GM13976 (cell line): ENCODE measurements around the gene ANKRD13C.
"Not testable (repeated sequence)": the region's sequence is repeated elsewhere in the genome, so short reads cannot be mapped to it uniquely, and the experiment has no call there.

Experiments
- DNase-seq: peaks from one replicate; pipeline ENCODE4 v3.0.0; 2012; ENCODE audit warnings: low spot score
- CTCF ChIP-seq: IDR thresholded peaks from 2 replicates; pipeline ENCODE4 v1.5.1; 2012; ENCODE audit warnings: borderline replicate concordance, mild to moderate bottlenecking; ENCODE audit not compliant: insufficient read depth; ENCODE audit errors: extremely low read depth, missing control alignments, control extremely low read depth
- in situ Hi-C: fragments of 300-500 bp; cut with MboI; formaldehyde crosslinking; loops from one replicate; pipeline ENCODE4 v1.12.0; 2022; ENCODE audit warnings: low sequenced_read_pairs, mixed read lengths, inconsistent platforms; ENCODE audit not compliant: unreplicated experiment

Gene ANKRD13C

GRCh38 chr1:70376196-70376595 is 21.7 kb upstream of the ANKRD13C start:
- no peak for TF ChIP-seq CTCF
- in situ Hi-C loops: no loop called here
- no peak for DNase-seq

- DNase-seq, in situ Hi-C loops: not testable (repeated sequence)
These were observed 19.1 kb upstream of the ANKRD13C start for GRCh38 chr1:70373580-70373979.

GRCh38 chr1:70372426-70372825 is 17.9 kb upstream of the ANKRD13C start:
- DNase-seq: no peak
- in situ Hi-C loops: no loop called here
- no peak for TF ChIP-seq CTCF

- DNase-seq, in situ Hi-C loops: not testable (repeated sequence)
These were observed 17.1 kb upstream of the ANKRD13C start for GRCh38 chr1:70371586-70371985.

- DNase-seq, in situ Hi-C loops: not testable (repeated sequence)
These were observed 12.9 kb upstream of the ANKRD13C start for GRCh38 chr1:70367397-70367796.

GRCh38 chr1:70366997-70367396 is 12.5 kb upstream of the ANKRD13C start:
- DNase-seq, in situ Hi-C loops: not testable (repeated sequence)

- in situ Hi-C loops, DNase-seq: not testable (repeated sequence)
These were observed 12.0 kb upstream of the ANKRD13C start for GRCh38 chr1:70366425-70366952.

GRCh38 chr1:70364439-70364838 is 9.9 kb upstream of the ANKRD13C start:
- no peak for TF ChIP-seq CTCF
- no peak for DNase-seq
- in situ Hi-C loops: no loop called here

- DNase-seq: no peak
- no peak for TF ChIP-seq CTCF
- in situ Hi-C loops: no loop called here
These were observed 7.3 kb upstream of the ANKRD13C start for GRCh38 chr1:70361727-70362398.
